ENCODE results near the gene AFF1. TPM values are rescaled to one million over a fixed set of nuclear protein-coding genes. Genes with fewer than 3 reads are reported as not detected.
"Not testable (repeated sequence)": the region's sequence is repeated elsewhere in the genome, so short reads cannot be mapped to it uniquely, and the experiment has no call there.

The AFF1 gene
- total RNA-seq, 1 donor from 2014 or later: 73.3 TPM

DNA sequence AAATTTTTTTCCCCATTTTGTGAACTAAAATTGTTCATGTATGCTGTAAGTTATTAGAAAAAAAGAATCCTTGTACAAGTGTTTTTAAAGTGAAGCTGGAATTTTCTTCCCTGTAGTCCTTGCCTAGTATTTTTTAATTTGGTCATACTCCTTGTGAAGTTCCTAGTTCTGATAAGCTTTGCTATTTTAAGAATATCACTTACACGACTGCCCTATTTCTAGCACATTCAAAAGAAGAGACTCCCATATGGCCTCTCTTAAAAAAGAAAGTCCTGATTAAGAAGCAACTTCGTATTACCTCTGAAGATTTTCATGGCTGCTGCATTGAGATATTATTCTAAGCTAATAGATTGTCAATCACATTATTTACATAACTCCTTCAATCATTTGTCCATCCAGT lies 198.4 kb downstream of the AFF1 start:
- ATAC-seq (peak; percentile 55), DNase-seq (ENCODE audit: missing footprints) (no peak)
- intact Hi-C loops (cut with DNase I): no loop called here

GRCh38 chr4:87134122-87134521 lies 199.3 kb downstream of the AFF1 start:
- ATAC-seq (peak; percentile 14), DNase-seq (ENCODE audit: missing footprints) (no peak)
- intact Hi-C loops (cut with DNase I): no loop called here

- intact Hi-C loops (cut with DNase I): no loop called here
- DNase-seq (ENCODE audit: missing footprints) (no peak), ATAC-seq (peak; percentile 74)
Observed at GRCh38 chr4:87141428-87141827, 206.6 kb downstream of the AFF1 start.

DNA sequence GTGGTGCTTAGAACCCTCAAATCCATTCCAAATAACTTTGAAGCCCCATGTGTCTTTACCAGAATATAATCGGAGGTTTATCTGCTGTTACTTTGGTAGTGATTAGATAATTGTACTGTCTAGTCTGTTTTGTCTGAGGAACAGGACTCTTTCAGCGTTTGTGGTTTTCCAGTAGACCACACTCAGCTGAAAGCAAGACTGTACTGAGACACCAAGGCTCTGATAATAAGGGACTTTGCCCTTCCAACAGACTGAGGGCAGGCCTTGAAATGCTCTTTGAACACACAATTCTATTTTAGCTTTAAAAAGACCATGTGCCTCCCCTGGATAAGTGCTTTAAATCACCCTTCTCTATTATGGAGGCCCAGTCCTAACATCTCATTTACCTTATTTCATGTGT lies 209.5 kb downstream of the AFF1 start:
- DNase-seq (ENCODE audit: missing footprints) (no peak), ATAC-seq (no peak)
- intact Hi-C loops (cut with DNase I): no loop called here

- intact Hi-C loops (cut with DNase I); ATAC-seq; DNase-seq (ENCODE audit: missing footprints): not testable (repeated sequence)
Observed at GRCh38 chr4:87145934-87146333, 211.1 kb downstream of the AFF1 start.

DNA sequence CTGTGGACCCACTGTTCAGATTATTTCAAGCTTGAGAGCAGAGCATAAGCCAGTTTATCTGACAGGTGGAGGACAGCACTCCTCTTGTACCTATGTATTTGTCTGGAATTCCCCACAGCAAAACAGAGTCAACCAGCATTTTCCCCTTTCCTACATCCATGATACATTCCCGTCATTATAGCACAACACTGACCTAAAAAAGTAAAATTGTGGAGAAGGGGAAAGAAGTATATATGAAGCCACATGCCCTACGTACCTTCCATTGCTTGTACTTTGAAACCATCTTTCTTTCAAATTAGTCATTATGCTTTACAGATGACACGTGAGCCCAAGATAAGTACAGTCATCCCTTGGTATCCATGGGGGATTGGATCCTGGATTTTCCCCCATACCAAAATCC lies 212.3 kb downstream of the AFF1 start:
- no peak for ATAC-seq
- no peak for DNase-seq (ENCODE audit: missing footprints)
- intact Hi-C loops (cut with DNase I): no loop called here

- intact Hi-C loops (cut with DNase I): loop anchor here (1.0 to 5.0 kb wide), 3 partner anchors 72 to 228 kb away; partner anchors contain the start of gene KLHL8
- DNase-seq (ENCODE audit: missing footprints) (no peak), ATAC-seq (peak; percentile 67)
Observed at GRCh38 chr4:87150498-87151261, 215.9 kb downstream of the AFF1 start.

GRCh38 chr4:87151730-87152129 lies 216.9 kb downstream of the AFF1 start:
- intact Hi-C loops (cut with DNase I): loop anchor here (5.0 kb wide), 2 partner anchors 71 to 229 kb away; partner anchors contain the start of gene KLHL8
- DNase-seq (ENCODE audit: missing footprints) (no peak), ATAC-seq (no peak)

DNA sequence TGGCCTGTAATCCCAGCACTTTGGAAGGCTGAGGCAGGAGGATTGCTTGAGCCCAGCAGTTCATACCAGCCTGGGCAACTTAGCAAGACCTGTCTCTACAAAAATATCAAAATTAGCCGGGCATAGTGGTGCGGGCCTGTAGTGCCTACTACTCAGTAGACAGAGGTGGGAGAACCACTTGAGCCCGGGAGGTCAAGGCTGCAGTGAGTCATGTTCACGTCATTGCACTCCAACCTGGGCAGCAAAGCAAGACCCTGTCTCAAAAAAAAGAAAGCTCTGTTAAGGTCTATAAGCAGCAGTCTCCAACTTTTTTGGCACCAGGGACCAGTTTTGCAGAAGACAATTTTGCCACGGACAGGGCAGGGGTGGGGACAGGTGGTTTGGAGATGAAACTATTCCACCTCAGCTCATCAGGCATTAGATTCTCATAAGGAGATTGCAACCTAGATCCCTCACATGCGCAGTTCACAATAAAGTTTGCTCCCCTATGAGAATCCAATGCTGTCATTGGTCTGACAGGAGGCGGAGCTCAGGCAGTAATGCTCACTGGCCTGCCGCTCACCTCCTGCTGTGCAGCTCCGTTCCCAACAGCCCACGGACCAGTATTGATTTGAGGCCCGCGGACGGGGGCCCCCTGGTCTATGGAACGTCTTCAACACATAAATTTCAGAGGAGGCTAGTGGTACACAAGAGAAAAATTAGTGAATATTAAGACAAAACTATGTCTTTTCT lies 217.7 kb downstream of the AFF1 start:
- DNase-seq (ENCODE audit: missing footprints) (no peak), ATAC-seq (peak; percentile 10)
- intact Hi-C loops (cut with DNase I): loop anchor here (5.0 kb wide), 2 partner anchors 70 to 230 kb away; partner anchors contain the start of gene KLHL8

GRCh38 chr4:87153078-87153870 lies 218.5 kb downstream of the AFF1 start:
- intact Hi-C loops (cut with DNase I): loop anchor here (5.0 kb wide), 2 partner anchors 69 to 231 kb away; partner anchors contain the start of gene KLHL8
- DNase-seq (ENCODE audit: missing footprints) (no peak), ATAC-seq (no peak)

DNA sequence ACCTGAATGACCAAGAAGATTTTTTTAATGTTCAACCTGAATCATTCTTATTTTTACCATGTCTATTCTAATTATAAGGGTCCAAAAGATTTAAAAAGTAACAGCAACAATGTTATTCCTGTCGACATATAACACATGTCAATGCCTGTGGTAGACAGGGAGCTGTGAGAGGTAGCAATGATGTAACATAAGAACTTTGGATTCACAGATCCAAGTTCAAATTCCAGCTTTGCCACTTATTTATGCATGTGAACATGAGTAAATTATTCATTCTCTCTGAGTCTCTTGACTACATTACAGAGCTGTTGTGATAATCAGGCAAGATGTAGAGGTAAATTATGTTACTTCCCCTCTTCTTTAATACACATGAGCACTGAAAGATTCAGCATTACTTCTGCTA lies 231.1 kb downstream of the AFF1 start:
- intact Hi-C loops (cut with DNase I): no loop called here
- ATAC-seq: no peak
- DNase-seq (ENCODE audit: missing footprints): no peak

DNA sequence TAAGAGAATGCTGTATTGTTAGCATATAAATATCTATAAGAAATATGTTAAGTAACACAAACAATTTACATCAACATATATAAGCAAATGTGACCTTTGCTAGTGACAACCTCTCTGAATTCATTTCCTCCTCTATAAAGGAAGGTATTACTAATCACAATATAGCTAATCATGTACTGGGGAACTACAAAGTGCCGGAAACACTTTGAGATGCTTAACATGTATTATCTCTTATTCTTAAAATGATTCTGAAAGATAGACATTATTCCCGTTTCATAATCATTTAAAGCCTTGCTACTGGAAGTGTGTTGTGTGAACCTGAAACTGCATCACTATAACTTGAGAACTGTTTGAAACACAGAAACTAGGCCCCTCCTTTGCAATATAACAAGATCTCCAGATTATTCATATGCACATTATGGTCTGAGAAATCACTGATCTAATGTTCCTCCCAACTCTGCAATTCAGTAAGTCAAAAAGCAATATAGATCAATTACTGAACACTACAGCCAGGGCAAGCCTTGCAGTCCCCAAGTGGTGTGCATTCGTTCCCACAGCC lies 231.6 kb downstream of the AFF1 start:
- intact Hi-C loops (cut with DNase I): no loop called here
- ATAC-seq (no peak), DNase-seq (ENCODE audit: missing footprints) (no peak)

DNA sequence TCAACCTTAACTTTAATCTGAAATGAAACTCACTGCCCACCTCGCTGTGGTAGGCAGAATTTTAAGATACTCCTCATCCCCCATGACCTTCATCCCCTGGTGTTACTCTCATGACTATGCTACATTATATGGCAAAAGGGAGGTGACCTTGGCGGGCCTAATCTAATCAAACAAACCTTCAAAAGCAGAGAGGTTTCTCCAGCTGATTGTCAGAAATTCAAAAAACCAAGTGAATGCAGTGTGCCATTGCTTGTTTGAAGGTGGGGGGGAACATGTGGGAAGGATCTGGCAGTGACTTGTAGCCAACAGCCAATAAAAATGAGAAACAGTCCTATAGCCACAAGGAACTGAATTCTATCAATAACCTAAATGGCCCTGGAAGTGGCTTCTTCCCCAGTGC lies 237.1 kb downstream of the AFF1 start:
- DNase-seq (ENCODE audit: missing footprints) (no peak), ATAC-seq (no peak)
- intact Hi-C loops (cut with DNase I): no loop called here

- ATAC-seq (no peak), DNase-seq (ENCODE audit: missing footprints) (no peak)
- intact Hi-C loops (cut with DNase I): no loop called here
Observed at GRCh38 chr4:87174672-87175071, 239.9 kb downstream of the AFF1 start.

GRCh38 chr4:87179751-87180150 lies 244.9 kb downstream of the AFF1 start:
- DNase-seq (ENCODE audit: missing footprints) (no peak), ATAC-seq (no peak)
- intact Hi-C loops (cut with DNase I): no loop called here

- intact Hi-C loops (cut with DNase I): no loop called here
- DNase-seq (ENCODE audit: missing footprints) (no peak), ATAC-seq (no peak)
Observed at GRCh38 chr4:87180767-87181166, 246.0 kb downstream of the AFF1 start.

GRCh38 chr4:87185146-87185870 lies 250.5 kb downstream of the AFF1 start:
- DNase-seq (ENCODE audit: missing footprints): no peak
- no peak for ATAC-seq
- intact Hi-C loops (cut with DNase I): no loop called here

- intact Hi-C loops (cut with DNase I): no loop called here
- DNase-seq (ENCODE audit: missing footprints) (no peak), ATAC-seq (no peak)
Observed at GRCh38 chr4:87188048-87188447, 253.2 kb downstream of the AFF1 start.

All from Right ventricle myocardium inferior (tissue), 1 donor.